Stimulated activated CD8-positive, alpha-beta memory T cell treated with anti-CD3 and anti-CD28 coated beads, Interleukin-4, amount 100 ng/mL, for 48 hours (primary cell): ENCODE data around the gene HAPLN1.

Experiments used
- DNase-seq: peaks from one replicate; pipeline ENCODE4 v3.0.0-alpha.2; 2020

The HAPLN1 gene

GRCh38 chr5:83633285-83633684, 87.4 kb downstream of the HAPLN1 start:
- no peak for DNase-seq

- no peak for DNase-seq
These were observed 87.8 kb downstream of the HAPLN1 start for GRCh38 chr5:83632874-83633273.

- no peak for DNase-seq
These were observed 92.3 kb downstream of the HAPLN1 start for GRCh38 chr5:83628360-83628759.

- no peak for DNase-seq
These were observed 105.8 kb downstream of the HAPLN1 start for GRCh38 chr5:83614841-83615240.

- DNase-seq = no peak
These were observed 112.5 kb downstream of the HAPLN1 start for GRCh38 chr5:83608122-83608521.

GRCh38 chr5:83595217-83595616, 125.4 kb downstream of the HAPLN1 start:
- no peak for DNase-seq

- no peak for DNase-seq
These were observed 129.7 kb downstream of the HAPLN1 start for GRCh38 chr5:83590966-83591365.

- no peak for DNase-seq
These were observed 130.9 kb downstream of the HAPLN1 start for GRCh38 chr5:83589786-83590185.
